AG04450 (cell line): ENCODE measurements around the gene PPP1R13L. TPM values are rescaled to one million over a fixed set of nuclear protein-coding genes. Genes with fewer than 3 reads are reported as not detected.
"Not testable (repeated sequence)": the region's sequence is repeated elsewhere in the genome, so short reads cannot be mapped to it uniquely, and the experiment has no call there.

ENCODE experiments used
- CTCF ChIA-PET: fragments of 300-600, 350-600 bp; formaldehyde crosslinking; extraction: SDS; loops from one replicate; lab custom pipeline; 2022; ENCODE audit warnings: antibody characterized with exemption, inconsistent platforms; lab: Charles Lee
- POLR2A ChIA-PET: fragments of 350-600 bp; formaldehyde crosslinking; extraction: SDS; loops from one replicate; lab custom pipeline; 2021; ENCODE audit warnings: antibody characterized with exemption, inconsistent platforms; lab: Yijun Ruan, JAX
- DNase-seq: peaks from one replicate; pipeline ENCODE4 v3.0.0-alpha.2; 2011; ENCODE audit warnings: low read depth, low spot score
- H3K27ac ChIP-seq: one replicate; pipeline ENCODE4 v1.5.1; 2012; ENCODE audit warnings: low read depth, low read length, control low read depth
- H3K27me3 ChIP-seq: one replicate; pipeline ENCODE4 v1.6.0; 2012; ENCODE audit warnings: low read length; ENCODE audit not compliant: control insufficient read depth, insufficient read depth
- H3K4me3 ChIP-seq: 2 replicates; pipeline ENCODE4 v1.5.1; 2011; ENCODE audit warnings: mild to moderate bottlenecking, low read depth, low read length, control low read depth
- H3K9me3 ChIP-seq: 2 replicates; pipeline ENCODE4 v1.5.1; 2012; ENCODE audit warnings: low read length; ENCODE audit not compliant: control insufficient read depth, insufficient read depth
- polyA plus RNA-seq: library from polyadenylated mRNA; depleted of rRNA; stranded (reverse); fragments of >200 nt; gene quantifications from 2 replicates; pipeline ENCODE4 v1.2.3, GENCODE V29; 2011
- TF ChIP-seq, protein P1 (sequence below): IDR thresholded peaks from 2 replicates; pipeline ENCODE4 v1.5.1; 2011; ENCODE audit warnings: low read depth, low read length, control low read depth, inconsistent platforms

PPP1R13L gene
- polyA plus RNA-seq, 1 experiment, result 2.4 TPM

DNA sequence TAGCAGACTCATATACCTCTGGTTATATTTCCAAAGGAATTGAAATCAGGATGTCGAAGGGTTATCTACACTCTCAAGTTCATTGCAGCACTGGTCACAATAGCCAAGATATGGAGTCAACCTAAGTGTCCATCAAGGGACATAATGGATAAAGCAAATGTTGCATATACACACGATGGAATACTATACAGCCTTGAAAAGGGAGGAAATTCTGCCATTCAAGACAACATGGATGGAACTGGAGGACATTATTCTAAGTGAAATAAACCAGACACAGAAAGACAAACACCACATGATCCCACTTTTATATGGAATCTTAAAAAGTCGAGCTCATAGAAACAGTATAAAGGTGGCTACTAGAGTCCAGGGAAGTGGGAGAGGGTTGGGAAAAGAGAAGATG, 32.5 kb upstream of the PPP1R13L start:
- no peak for DNase-seq
- TF ChIP-seq, protein P1, sequence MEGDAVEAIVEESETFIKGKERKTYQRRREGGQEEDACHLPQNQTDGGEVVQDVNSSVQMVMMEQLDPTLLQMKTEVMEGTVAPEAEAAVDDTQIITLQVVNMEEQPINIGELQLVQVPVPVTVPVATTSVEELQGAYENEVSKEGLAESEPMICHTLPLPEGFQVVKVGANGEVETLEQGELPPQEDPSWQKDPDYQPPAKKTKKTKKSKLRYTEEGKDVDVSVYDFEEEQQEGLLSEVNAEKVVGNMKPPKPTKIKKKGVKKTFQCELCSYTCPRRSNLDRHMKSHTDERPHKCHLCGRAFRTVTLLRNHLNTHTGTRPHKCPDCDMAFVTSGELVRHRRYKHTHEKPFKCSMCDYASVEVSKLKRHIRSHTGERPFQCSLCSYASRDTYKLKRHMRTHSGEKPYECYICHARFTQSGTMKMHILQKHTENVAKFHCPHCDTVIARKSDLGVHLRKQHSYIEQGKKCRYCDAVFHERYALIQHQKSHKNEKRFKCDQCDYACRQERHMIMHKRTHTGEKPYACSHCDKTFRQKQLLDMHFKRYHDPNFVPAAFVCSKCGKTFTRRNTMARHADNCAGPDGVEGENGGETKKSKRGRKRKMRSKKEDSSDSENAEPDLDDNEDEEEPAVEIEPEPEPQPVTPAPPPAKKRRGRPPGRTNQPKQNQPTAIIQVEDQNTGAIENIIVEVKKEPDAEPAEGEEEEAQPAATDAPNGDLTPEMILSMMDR, result no peak
- Histone ChIP-seq H3K9me3 (no peaks in the 10 kb centered on the region), H3K27ac (no peak overlapping the region), H3K27me3 (no peaks in the 10 kb centered on the region), H3K4me3 (no peak overlapping the region)
- POLR2A ChIA-PET, result no interaction called here
- CTCF ChIA-PET, result interaction anchor here (0.5 to 5.9 kb wide), 3 partner anchors 41 to 57 kb away, joined by 3 to 224 read pairs (median 9); no protein-coding TSS in a partner anchor

DNA sequence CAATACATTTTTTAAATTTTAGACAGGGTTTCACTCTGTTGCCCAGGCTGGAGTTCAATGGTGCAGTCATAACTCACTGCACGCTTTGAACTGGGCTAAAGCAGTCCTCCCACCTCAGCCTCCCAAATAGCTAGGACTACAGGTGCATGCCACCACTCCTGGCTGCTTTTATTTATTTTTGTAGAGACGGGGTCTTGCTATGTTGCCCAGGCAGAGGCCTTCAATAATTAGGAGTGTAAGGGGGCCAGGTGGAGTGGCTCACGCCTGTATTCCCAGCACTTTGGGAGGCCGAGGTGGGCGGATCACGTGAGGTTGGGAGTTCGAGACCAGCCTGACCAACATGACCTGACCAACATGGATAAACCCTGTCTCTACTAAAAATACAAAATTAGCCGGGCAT, 27.7 kb upstream of the PPP1R13L start:
- CTCF ChIA-PET, result interaction anchor here (2.7 kb wide), 1 partner anchor 46 kb away, joined by 19 read pairs; no protein-coding TSS in a partner anchor

DNA sequence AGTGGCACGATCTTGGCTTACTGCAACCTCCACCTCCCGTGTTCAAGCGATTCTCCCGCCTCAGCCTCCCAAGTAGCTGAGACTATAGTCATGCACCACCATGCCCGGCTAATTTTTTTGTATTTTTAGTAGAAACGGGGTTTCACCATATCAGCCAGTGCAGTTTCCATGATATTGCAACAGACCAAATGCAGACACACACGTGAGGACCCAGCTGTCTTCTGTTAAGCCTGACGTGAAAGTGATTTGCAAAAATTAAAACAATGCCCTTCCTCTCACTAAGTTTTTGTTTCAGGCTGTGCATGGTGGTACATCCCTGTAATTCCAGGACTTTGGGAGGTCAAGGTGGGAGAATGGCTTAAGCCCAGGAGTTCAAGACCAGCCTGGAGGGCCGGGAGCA, 26.1 kb upstream of the PPP1R13L start:
- not testable (repeated sequence) for DNase-seq, H3K27me3 ChIP-seq, H3K4me3 ChIP-seq, H3K9me3 ChIP-seq
- peak overlapping the region; percentile 21 for H3K27ac ChIP-seq
- CTCF ChIA-PET, result interaction anchor here (1.2 to 2.7 kb wide), 3 partner anchors 8 to 54 kb away, joined by 9 to 19 read pairs (median 11); no protein-coding TSS in a partner anchor
- POLR2A ChIA-PET, result interaction anchor here (1.0 kb wide), 1 partner anchor 8 kb away, joined by 4 read pairs; no protein-coding TSS in a partner anchor

More for the DNA sequence above, 27.7 kb upstream of the PPP1R13L start:
- POLR2A ChIA-PET, H3K9me3 ChIP-seq, H3K27ac ChIP-seq, DNase-seq, H3K27me3 ChIP-seq, H3K4me3 ChIP-seq: not testable (repeated sequence)

DNA sequence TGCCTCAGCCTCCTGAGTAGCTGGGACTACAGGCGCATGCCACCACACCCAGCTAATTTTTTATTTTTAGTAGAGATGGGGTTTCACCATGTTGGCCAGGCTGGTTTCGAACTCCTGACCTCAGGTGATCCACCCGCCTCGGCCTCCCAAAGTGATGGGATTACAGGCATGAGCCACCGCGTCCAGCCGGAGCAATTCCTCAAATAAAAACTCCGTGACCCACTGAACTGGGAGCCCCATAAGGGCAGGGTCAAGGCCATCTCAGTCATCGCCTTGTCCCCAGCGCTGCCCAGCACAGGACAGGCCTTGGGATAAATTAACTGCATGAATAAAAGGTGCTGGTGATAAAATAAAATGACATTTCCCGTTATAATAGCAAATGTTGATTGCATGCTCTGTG, 25.0 kb upstream of the PPP1R13L start:
- CTCF ChIA-PET, result interaction anchor here (2.5 to 2.7 kb wide), 2 partner anchors 49 to 56 kb away, joined by 11 to 19 read pairs; no protein-coding TSS in a partner anchor
- POLR2A ChIA-PET, result not testable (repeated sequence)

DNA sequence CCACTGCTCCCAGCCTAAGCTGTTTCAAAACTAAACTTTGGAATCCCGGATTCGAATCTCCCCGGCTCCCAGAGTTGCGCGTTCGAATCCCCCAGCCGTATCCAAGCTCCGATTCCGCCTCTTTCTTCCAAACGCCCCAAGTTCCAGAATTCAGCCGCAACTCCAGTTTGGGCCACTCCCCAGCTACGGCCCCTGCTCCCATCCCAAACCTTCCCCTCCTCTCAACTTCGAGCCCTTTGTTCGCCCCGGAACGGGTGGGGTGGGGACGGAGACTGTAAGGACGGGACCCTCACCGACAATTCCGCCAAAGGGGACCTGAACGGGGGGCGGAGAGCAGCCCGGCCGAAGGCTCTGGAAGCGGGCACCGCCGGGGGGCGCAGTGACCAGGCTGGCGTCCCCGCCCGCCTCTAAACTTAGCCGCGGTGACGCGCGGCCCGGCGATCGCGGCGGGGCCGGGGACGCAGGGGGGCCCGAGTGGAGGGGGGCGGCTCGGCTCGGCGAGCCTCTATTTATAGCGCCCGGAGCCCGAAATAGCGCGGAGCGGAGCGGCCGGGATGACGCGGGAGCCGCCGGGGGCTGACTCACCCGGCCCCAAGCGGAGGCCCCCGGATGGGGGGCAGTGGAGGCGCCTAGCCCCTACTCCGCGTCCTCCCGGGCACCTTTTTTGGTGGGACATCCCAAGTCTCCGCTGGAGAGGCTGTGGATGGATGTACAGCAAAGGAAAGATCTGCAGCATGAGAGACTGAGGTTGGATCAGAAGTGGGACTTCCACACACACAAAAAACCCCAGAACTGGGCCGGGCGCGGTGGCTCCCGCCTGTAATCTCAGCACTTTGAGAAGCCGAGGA, 23.7 kb upstream of the PPP1R13L start:
- POLR2A ChIA-PET, result interaction anchor here (0.7 kb wide), 1 partner anchor 80 kb away, joined by 4 read pairs; no protein-coding TSS in a partner anchor
- TF ChIP-seq, protein P1, result peak; percentile 48
- peak overlapping the region; percentile 66 for H3K4me3 ChIP-seq
- no peak for DNase-seq
- CTCF ChIA-PET, result interaction anchor here (0.9 to 2.5 kb wide), 7 partner anchors 10 to 57 kb away, joined by 3 to 17 read pairs (median 7); no protein-coding TSS in a partner anchor
- H3K27ac ChIP-seq, result peak overlapping the region; percentile 87
- no peaks in the 10 kb centered on the region; the same call in 1 of the 2 replicates for H3K9me3 ChIP-seq
- H3K27me3 ChIP-seq, result no peaks in the 10 kb centered on the region

More for the DNA sequence above, 25.0 kb upstream of the PPP1R13L start:
- H3K27ac ChIP-seq, DNase-seq, H3K4me3 ChIP-seq, H3K27me3 ChIP-seq, H3K9me3 ChIP-seq: not testable (repeated sequence)

DNA sequence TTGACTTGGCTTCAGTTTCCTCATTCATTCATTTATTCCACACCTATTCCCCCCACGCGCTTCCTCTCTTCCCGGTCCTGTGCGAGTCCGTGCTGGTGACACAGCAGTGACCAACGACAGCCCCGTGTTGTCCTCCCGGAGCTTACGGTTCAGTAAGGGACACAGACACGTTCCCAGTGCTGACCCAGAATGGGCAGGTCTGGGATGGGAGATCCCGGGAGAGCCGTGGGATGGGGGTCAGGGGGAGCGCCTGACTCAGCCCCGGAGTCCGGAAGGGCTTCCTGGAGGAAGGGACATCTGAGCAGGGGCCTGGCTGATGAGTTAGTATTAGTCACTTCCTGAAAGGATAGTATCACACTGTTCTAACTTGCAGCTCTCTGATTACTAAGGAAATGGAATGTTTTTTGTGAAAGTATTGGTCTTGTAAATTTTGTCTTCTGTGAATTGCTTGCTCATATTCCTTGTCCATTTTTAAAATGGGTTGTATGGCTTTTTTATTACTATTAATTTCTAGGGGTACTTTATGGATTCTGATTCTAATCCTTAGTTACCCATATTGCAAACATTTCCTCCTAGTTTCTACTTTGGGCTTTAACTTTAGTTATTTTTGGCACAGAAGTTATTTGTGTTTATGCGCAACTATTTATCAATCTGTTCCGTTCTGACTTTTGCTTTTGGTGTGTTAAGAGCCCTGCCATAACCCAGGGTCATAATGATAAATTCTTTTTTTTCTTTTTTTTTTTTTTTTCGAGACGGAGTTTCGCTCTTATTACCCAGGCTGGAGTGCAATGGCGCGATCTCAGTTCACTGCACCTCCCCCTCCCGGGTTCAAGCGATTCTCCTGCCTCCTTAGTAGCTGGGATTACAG, 19.6 kb upstream of the PPP1R13L start:
- DNase-seq, result peak; percentile 83
- H3K9me3 ChIP-seq, result no peaks in the 10 kb centered on the region; the same call in 1 of the 2 replicates
- no peaks in the 10 kb centered on the region for H3K27me3 ChIP-seq
- peak overlapping the region; percentile 85 for H3K4me3 ChIP-seq
- ChIA-PET CTCF (interaction anchor here (1.7 to 3.3 kb wide), 3 partner anchors 15 to 61 kb away, joined by 8 to 17 read pairs (median 9); no protein-coding TSS in a partner anchor), POLR2A (interaction anchor here (0.5 to 1.9 kb wide), 4 partner anchors 11 to 108 kb away, joined by 3 to 9 read pairs (median 4); no protein-coding TSS in a partner anchor)
- H3K27ac ChIP-seq, result peak overlapping the region; percentile 99
- TF ChIP-seq, protein P1, result no peak
